Measurements from ENCODE around the gene ELAVL4. TPM values are rescaled to one million over a fixed set of nuclear protein-coding genes. Genes with fewer than 3 reads are reported as not detected.

ELAVL4 gene
- total RNA-seq, 1 donor from 2014 or later, result not detected

DNA sequence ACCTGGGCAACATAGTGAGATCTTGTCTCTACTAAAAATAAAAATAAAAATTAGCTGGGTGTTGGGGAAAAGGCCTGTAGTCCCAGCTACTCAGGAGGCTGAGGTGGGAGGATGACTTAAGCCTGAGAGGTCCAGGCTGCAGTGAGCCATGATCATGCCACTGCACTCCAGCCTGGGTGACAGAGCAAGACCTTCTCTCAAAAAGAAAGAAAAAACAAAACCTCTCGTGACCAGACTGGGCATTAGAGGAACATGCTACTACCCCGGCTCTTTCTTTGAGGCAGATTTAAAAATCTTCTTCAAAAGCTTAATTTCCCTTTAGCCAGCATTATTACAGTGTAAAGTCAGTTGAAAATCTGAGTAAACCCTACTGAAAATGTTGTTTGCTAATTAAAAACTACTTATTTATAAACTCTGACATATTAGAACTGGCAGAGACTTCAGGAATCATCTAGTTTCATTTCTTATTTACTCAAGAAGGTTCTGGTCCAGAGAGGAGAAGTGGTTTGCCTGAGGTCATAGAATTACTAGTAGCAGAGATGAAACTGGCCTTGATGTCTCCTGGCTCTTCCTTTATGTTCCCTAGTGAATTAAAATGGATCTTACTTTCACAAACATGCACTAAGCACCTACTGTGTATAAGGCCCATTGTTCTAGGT is 11.6 kb upstream of the ELAVL4 start:
- no peaks in the 10 kb centered on the region for H3K9me3 ChIP-seq (ENCODE audit: insufficient read depth, low read depth, low read length)
- no peaks in the 10 kb centered on the region for H3K79me2 ChIP-seq (ENCODE audit: insufficient read depth, low read length)
- no peak overlapping the region for H3K4me3 Mint-ChIP-seq (ENCODE audit: unreplicated experiment)
- H4K20me1 ChIP-seq (ENCODE audit: insufficient read depth, low read length), result no peaks in the 10 kb centered on the region
- H3K4me3 ChIP-seq (ENCODE audit: insufficient read depth, low read depth, low read length), result no peak overlapping the region
- H3K27ac Mint-ChIP-seq (ENCODE audit: unreplicated experiment), result no peak overlapping the region
- TF ChIP-seq, protein P1, sequence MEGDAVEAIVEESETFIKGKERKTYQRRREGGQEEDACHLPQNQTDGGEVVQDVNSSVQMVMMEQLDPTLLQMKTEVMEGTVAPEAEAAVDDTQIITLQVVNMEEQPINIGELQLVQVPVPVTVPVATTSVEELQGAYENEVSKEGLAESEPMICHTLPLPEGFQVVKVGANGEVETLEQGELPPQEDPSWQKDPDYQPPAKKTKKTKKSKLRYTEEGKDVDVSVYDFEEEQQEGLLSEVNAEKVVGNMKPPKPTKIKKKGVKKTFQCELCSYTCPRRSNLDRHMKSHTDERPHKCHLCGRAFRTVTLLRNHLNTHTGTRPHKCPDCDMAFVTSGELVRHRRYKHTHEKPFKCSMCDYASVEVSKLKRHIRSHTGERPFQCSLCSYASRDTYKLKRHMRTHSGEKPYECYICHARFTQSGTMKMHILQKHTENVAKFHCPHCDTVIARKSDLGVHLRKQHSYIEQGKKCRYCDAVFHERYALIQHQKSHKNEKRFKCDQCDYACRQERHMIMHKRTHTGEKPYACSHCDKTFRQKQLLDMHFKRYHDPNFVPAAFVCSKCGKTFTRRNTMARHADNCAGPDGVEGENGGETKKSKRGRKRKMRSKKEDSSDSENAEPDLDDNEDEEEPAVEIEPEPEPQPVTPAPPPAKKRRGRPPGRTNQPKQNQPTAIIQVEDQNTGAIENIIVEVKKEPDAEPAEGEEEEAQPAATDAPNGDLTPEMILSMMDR (IDR thresholded peaks at IDR 0.05; ENCODE audit: insufficient read depth, low read depth, low read length), result no peak
- TF ChIP-seq EZH2 (IDR thresholded peaks at IDR 0.05; ENCODE audit: insufficient read depth, low read length), result no peak
- H2AFZ ChIP-seq (ENCODE audit: low read depth, low read length), result no peak overlapping the region
- no peaks in the 10 kb centered on the region for H3K4me1 Mint-ChIP-seq (ENCODE audit: low read depth, unreplicated experiment)
- no peaks in the 10 kb centered on the region for H3K36me3 ChIP-seq (ENCODE audit: insufficient read depth, low read length)
- H3K4me1 ChIP-seq (ENCODE audit: insufficient read depth, low read length), result no peaks in the 10 kb centered on the region
- no peak overlapping the region for H3K9ac ChIP-seq (ENCODE audit: low read length)
- no peak overlapping the region for H3K4me2 ChIP-seq (ENCODE audit: low read length)
- no peaks in the 10 kb centered on the region for H3K27me3 ChIP-seq (ENCODE audit: insufficient read depth, low read length)
- H3K27me3 Mint-ChIP-seq (ENCODE audit: low read depth, unreplicated experiment), result no peaks in the 10 kb centered on the region
- no peaks in the 10 kb centered on the region for H3K9me3 Mint-ChIP-seq (ENCODE audit: unreplicated experiment)
- H3K36me3 Mint-ChIP-seq (ENCODE audit: low read depth, unreplicated experiment), result no peaks in the 10 kb centered on the region
- no peak for FAIRE-seq
- no peak for DNase-seq (ENCODE audit: low read depth)
- no peak overlapping the region for H3K27ac ChIP-seq (ENCODE audit: low read depth, low read length)

DNA sequence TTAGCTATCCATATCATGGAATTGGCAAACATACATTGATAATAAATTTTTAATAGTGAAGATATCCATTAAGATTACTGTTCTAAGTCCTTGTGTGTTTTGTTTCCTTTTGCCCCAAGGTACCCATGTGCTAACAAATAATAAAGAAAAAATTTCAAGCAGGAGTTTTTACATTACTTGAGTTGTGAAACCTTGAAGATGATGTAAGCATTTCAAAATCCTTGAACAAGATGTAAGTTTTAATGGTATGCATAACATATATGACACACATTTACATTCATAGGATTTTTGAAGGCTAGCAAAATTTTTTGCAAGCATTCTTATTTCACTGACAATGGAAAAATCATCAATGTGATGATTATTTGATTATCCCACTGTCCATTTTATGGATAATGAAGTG is 10.9 kb upstream of the ELAVL4 start:
- Mint-ChIP-seq H3K4me3 (ENCODE audit: unreplicated experiment) (no peak overlapping the region), H3K36me3 (ENCODE audit: low read depth, unreplicated experiment) (no peaks in the 10 kb centered on the region), H3K9me3 (ENCODE audit: unreplicated experiment) (no peaks in the 10 kb centered on the region), H3K4me1 (ENCODE audit: low read depth, unreplicated experiment) (no peaks in the 10 kb centered on the region), H3K27me3 (ENCODE audit: low read depth, unreplicated experiment) (no peaks in the 10 kb centered on the region), H3K27ac (ENCODE audit: unreplicated experiment) (no peak overlapping the region)
- DNase-seq (ENCODE audit: low read depth), result no peak
- no peaks in the 10 kb centered on the region for H3K9me3 ChIP-seq (ENCODE audit: insufficient read depth, low read depth, low read length)
- H3K4me3 ChIP-seq (ENCODE audit: insufficient read depth, low read depth, low read length), result no peak overlapping the region
- TF ChIP-seq EZH2 (IDR thresholded peaks at IDR 0.05; ENCODE audit: insufficient read depth, low read length), result no peak
- TF ChIP-seq, protein P1 (IDR thresholded peaks at IDR 0.05; ENCODE audit: insufficient read depth, low read depth, low read length), result no peak
- no peaks in the 10 kb centered on the region for H3K4me1 ChIP-seq (ENCODE audit: insufficient read depth, low read length)
- no peak overlapping the region for H3K9ac ChIP-seq (ENCODE audit: low read length)
- no peaks in the 10 kb centered on the region for H3K36me3 ChIP-seq (ENCODE audit: insufficient read depth, low read length)
- H3K79me2 ChIP-seq (ENCODE audit: insufficient read depth, low read length), result no peaks in the 10 kb centered on the region
- no peak overlapping the region for H3K27ac ChIP-seq (ENCODE audit: low read depth, low read length)
- no peak overlapping the region for H2AFZ ChIP-seq (ENCODE audit: low read depth, low read length)
- no peaks in the 10 kb centered on the region for H4K20me1 ChIP-seq (ENCODE audit: insufficient read depth, low read length)
- no peak for FAIRE-seq
- H3K4me2 ChIP-seq (ENCODE audit: low read length), result no peak overlapping the region
- H3K27me3 ChIP-seq (ENCODE audit: insufficient read depth, low read length), result no peaks in the 10 kb centered on the region

DNA sequence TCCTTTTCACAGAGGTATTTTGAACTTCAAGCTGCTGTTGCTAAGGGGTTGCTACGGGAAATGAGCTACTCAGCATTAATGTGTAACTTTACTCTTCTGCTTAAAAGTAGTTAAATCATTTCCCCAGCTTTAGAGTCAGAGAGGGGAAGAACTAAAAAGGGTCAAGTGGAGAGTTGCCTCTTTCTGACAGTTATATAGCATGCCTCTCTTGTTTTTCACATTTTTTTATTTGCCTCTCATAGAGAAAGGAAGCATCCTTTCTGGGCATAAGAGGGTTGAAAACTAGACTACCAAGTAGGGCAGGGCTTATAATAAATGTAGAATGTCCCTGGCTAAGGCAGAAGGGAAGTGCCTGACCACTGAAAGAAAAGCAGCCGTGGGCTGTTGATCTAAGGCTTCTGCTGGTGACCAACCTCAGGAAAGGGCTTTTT is 10.1 kb upstream of the ELAVL4 start:
- H3K27me3 Mint-ChIP-seq (ENCODE audit: low read depth, unreplicated experiment), result no peaks in the 10 kb centered on the region
- Histone ChIP-seq H2AFZ (ENCODE audit: low read depth, low read length) (no peak overlapping the region), H3K9me3 (ENCODE audit: insufficient read depth, low read depth, low read length) (no peaks in the 10 kb centered on the region), H3K4me1 (ENCODE audit: insufficient read depth, low read length) (no peaks in the 10 kb centered on the region), H4K20me1 (ENCODE audit: insufficient read depth, low read length) (no peaks in the 10 kb centered on the region), H3K27ac (ENCODE audit: low read depth, low read length) (no peak overlapping the region), H3K9ac (ENCODE audit: low read length) (no peak overlapping the region), H3K4me3 (ENCODE audit: insufficient read depth, low read depth, low read length) (no peak overlapping the region), H3K79me2 (ENCODE audit: insufficient read depth, low read length) (no peaks in the 10 kb centered on the region), H3K4me2 (ENCODE audit: low read length) (no peak overlapping the region), H3K36me3 (ENCODE audit: insufficient read depth, low read length) (no peaks in the 10 kb centered on the region), H3K27me3 (ENCODE audit: insufficient read depth, low read length) (no peaks in the 10 kb centered on the region)
- no peaks in the 10 kb centered on the region for H3K4me1 Mint-ChIP-seq (ENCODE audit: low read depth, unreplicated experiment)
- H3K9me3 Mint-ChIP-seq (ENCODE audit: unreplicated experiment), result no peaks in the 10 kb centered on the region
- no peak for TF ChIP-seq EZH2 (IDR thresholded peaks at IDR 0.05; ENCODE audit: insufficient read depth, low read length)
- TF ChIP-seq, protein P1 (IDR thresholded peaks at IDR 0.05; ENCODE audit: insufficient read depth, low read depth, low read length), result no peak
- H3K4me3 Mint-ChIP-seq (ENCODE audit: unreplicated experiment), result no peak overlapping the region
- H3K36me3 Mint-ChIP-seq (ENCODE audit: low read depth, unreplicated experiment), result no peaks in the 10 kb centered on the region
- no peak for DNase-seq (ENCODE audit: low read depth)
- no peak overlapping the region for H3K27ac Mint-ChIP-seq (ENCODE audit: unreplicated experiment)
- no peak for FAIRE-seq
